Fibroblast of gingiva (primary cell): ENCODE measurements around the gene COX6B2.
A peak's percentile ranks its signal among the peaks of the same experiment; 100 is the strongest.

Experiments
- DNase-seq: peaks from one replicate; pipeline ENCODE4 v3.0.0-alpha.2; 2011; ENCODE audit warnings: low read depth

Gene COX6B2

GRCh38 chr19:55383279-55384130 is 29.0 kb upstream of the COX6B2 start:
- DNase-seq: peak; percentile 52

GRCh38 chr19:55382522-55383054 is 28.1 kb upstream of the COX6B2 start:
- DNase-seq: no peak

- no peak for DNase-seq
Observed at GRCh38 chr19:55382013-55382412, 27.5 kb upstream of the COX6B2 start.

GRCh38 chr19:55379174-55379573 is 24.7 kb upstream of the COX6B2 start:
- DNase-seq: no peak

GRCh38 chr19:55377356-55378131 is 23.0 kb upstream of the COX6B2 start:
- DNase-seq: no peak

- DNase-seq: no peak
Observed at GRCh38 chr19:55376241-55376933, 21.9 kb upstream of the COX6B2 start, which contains the start of gene TMEM190. TSS of gene TMEM190 (plus strand) at chr19:55376826. CDS start at chr19:55376854, 28 bp downstream.

- DNase-seq: no peak
Observed at GRCh38 chr19:55373993-55374757, 19.7 kb upstream of the COX6B2 start.

- DNase-seq: no peak
Observed at GRCh38 chr19:55373306-55373992, 18.9 kb upstream of the COX6B2 start.

GRCh38 chr19:55372316-55373081 is 18.0 kb upstream of the COX6B2 start:
- no peak for DNase-seq

- DNase-seq: no peak
Observed at GRCh38 chr19:55370305-55370988, 15.9 kb upstream of the COX6B2 start, which contains the start of gene IL11. TSS of gene IL11 (minus strand) at chr19:55370463. CDS start at chr19:55370310, 153 bp downstream.

GRCh38 chr19:55369653-55370304 is 15.3 kb upstream of the COX6B2 start:
- peak; percentile 27 for DNase-seq

GRCh38 chr19:55368701-55369563 is 14.4 kb upstream of the COX6B2 start:
- DNase-seq: no peak

- no peak for DNase-seq
Observed at GRCh38 chr19:55368106-55368505, 13.6 kb upstream of the COX6B2 start.

- DNase-seq: no peak
Observed at GRCh38 chr19:55366790-55367189, 12.3 kb upstream of the COX6B2 start.

GRCh38 chr19:55365964-55366363 is 11.4 kb upstream of the COX6B2 start:
- no peak for DNase-seq

- no peak for DNase-seq
Observed at GRCh38 chr19:55365245-55365644, 10.7 kb upstream of the COX6B2 start.

- no peak for DNase-seq
Observed at GRCh38 chr19:55362990-55363716, 8.6 kb upstream of the COX6B2 start, which contains the start of gene GARIN5B. TSS of gene GARIN5B (minus strand) at chr19:55363260. CDS start at chr19:55363066, 194 bp downstream.
